Measurements from ENCODE around the gene HNRNPF.

The HNRNPF gene

DNA sequence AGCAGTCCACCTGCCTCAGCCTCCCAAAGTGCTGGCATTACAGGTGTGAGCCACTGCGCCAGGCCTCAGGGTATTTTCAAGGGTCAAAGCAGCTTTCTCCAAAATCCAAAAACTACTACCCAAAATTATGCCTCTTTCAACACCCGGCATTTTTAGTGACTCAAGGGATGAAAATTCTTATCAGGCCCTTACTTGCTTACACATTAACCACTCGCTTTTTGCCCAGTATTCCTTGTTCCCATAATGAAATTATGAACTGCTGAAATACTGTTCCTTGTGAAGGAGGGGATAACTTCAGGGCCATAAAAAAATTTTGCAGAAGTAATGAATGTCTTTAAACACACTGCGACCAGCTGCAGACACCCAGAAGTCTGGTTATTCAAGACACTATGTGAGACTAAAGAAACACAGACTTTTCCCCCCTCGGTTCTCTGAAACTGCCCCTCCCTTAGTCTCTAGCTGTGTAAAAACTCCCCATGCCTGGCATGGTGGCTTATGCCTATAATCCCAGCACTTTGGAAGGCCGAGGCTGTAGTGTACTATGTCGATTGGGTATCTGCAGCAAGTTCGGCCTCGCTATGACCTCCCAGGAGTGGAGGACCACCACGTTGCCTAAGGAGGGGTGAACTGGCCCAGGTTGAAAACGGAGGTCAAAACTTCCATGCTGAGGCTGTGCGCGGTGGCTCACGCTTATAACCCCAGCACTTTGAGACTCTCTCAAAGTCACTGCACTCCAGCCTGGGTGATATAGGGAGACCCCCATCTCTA is 25.6 kb downstream of the HNRNPF start:
- TF ChIP-seq, protein P1, sequence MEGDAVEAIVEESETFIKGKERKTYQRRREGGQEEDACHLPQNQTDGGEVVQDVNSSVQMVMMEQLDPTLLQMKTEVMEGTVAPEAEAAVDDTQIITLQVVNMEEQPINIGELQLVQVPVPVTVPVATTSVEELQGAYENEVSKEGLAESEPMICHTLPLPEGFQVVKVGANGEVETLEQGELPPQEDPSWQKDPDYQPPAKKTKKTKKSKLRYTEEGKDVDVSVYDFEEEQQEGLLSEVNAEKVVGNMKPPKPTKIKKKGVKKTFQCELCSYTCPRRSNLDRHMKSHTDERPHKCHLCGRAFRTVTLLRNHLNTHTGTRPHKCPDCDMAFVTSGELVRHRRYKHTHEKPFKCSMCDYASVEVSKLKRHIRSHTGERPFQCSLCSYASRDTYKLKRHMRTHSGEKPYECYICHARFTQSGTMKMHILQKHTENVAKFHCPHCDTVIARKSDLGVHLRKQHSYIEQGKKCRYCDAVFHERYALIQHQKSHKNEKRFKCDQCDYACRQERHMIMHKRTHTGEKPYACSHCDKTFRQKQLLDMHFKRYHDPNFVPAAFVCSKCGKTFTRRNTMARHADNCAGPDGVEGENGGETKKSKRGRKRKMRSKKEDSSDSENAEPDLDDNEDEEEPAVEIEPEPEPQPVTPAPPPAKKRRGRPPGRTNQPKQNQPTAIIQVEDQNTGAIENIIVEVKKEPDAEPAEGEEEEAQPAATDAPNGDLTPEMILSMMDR (IDR thresholded peaks at IDR 0.05; ENCODE audit: insufficient read depth, missing control alignments) = no peak
- FAIRE-seq = no peak

DNA sequence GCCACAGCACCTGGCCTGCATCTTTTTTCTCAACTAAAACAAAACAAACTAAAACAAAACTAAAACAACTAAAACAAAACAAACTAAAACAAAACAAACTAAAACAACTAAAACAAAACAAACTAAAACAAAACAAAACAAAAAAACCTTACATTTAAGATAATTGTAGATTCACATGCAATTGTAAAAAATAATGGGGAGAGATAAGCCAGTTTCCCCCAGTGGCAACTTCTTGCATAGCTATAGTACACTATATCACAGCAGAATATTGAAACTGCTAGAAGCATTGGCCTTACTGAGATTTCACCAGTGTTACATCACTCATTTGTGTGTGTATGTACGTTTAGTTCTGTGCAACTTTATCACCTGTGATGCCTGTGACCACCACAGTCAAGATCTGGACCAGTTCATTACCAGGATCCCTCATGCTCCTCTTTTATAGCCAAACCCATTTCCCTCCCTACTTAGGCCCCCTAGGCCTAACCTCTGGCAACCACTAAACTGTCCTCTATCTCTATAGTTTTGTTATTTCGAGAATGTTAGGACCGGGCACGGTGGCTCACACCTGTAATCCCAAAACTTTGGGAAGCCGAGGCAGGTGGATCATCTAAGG is 28.3 kb downstream of the HNRNPF start:
- FAIRE-seq (no peak), DNase-seq (ENCODE audit: insufficient read length, low spot score) (no peak)
- TF ChIP-seq, protein P1 (IDR thresholded peaks at IDR 0.05; ENCODE audit: insufficient read depth, missing control alignments) = no peak

More for the DNA sequence above, 25.6 kb downstream of the HNRNPF start:
- DNase-seq (ENCODE audit: insufficient read length, low spot score) = no peak

DNA sequence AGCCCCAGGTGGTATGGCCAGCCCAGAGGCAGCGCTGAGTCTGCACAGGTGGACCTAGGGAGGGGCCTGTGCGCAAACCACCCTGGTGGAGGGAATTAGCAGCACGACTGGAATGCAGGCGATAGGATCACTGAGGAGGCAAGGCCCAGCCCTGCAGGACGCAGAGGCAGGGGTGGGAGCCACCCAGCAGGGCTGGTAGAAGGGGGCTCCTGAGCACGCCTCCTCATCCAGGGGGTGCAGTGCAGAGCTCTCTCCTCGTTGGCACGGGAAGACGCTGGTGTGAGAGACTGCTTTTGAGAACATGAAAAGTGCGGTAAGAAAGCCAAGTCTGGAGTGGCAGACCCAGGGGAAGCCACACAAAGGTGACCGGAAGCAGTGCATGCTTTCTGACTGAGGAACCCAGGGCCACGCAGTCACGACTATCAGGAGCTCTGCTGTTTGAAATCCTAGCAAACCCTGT is 31.5 kb downstream of the HNRNPF start:
- DNase-seq (ENCODE audit: insufficient read length, low spot score) (no peak), FAIRE-seq (no peak)
- TF ChIP-seq, protein P1 (IDR thresholded peaks at IDR 0.05; ENCODE audit: insufficient read depth, missing control alignments) = no peak

DNA sequence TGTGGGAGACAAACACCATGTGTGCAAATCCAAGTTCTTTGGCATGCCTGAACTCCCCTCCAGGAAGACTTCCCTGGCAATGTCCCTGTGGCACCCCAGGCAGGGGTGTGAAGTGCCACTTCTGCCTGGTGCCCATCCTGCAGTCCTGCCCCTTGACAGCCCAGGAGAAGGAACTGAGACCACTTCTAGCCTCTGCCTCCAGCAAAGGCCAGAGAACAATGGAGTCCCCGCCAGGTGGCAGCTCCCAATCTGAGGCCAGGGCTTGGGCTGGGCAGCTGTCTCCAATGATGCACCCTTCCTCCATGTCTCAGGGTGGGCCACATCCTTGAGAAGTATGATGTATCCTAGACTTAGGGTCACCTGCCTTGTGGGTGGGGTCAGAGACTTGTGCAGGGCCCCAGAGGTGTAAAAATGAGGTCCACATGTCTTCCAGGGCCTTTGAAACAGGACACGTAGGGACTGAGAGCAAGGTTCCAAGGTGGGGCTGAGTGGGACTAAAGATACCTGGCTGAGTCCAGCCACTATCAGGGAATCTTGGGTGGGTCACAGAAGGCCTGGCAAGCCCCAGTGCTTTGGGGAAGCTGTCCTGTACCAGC is 32.1 kb downstream of the HNRNPF start:
- no peak for DNase-seq (ENCODE audit: insufficient read length, low spot score)
- no peak for FAIRE-seq
- TF ChIP-seq, protein P1 (IDR thresholded peaks at IDR 0.05; ENCODE audit: insufficient read depth, missing control alignments) = no peak

DNA sequence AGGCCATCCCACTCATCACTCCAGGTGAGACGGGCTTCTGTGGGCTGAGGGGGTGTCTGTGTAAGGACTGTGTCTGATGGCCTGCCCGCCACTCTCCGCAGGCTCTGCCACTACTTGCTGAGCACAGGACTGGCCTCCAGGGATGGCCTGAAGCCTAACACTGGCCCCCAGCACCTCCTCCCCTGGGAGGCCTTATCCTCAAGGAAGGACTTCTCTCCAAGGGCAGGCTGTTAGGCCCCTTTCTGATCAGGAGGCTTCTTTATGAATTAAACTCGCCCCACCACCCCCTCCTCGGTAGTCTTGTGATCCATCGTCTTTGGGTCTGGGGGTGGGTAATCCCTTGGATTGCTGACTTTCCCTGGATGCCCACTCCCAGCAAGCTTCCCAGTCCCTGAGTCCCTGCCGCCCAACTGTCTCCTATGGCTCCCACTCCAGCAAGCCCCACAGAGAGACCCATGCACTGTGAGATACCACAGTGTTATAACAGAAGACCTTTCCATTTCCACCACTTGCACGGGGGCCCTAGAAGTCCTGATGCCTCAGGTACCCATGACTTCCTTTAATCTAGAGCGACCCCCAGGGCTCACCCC is 32.8 kb downstream of the HNRNPF start:
- DNase-seq (ENCODE audit: insufficient read length, low spot score) (no peak), FAIRE-seq (no peak)
- TF ChIP-seq, protein P1 (IDR thresholded peaks at IDR 0.05; ENCODE audit: insufficient read depth, missing control alignments) = no peak

DNA sequence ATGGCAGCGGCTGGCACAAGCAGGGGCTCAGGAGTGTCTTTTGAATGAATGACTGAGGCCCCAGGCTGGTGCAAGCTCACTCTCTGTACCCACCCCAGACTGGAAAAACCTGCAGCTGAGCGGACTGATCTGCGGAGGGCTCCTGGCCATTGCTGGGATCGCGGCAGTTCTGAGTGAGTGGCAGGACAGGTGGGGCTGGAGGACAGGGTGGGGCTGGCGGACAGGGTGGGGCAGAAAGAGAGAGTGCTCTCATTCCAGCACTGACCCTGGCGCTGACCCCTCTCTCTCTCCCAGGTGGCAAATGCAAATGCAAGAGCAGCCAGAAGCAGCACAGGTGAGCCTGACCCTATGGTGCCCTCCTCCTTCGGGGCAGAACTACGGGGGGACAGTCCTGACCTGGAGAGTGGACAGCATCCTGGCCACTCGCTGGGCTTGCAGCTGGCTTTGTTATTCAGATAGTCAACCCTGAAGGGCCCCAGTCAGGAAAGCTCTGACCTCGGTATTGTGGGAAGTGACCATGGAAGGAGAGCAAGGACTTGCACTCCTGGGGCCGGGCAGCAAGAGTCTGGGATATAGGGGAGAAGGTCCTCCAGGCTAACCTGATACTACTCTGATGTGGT is 33.5 kb downstream of the HNRNPF start:
- FAIRE-seq = no peak
- DNase-seq (ENCODE audit: insufficient read length, low spot score) = no peak
- TF ChIP-seq, protein P1 (IDR thresholded peaks at IDR 0.05; ENCODE audit: insufficient read depth, missing control alignments) = no peak

All from D721Med (cell line).